ENCODE data around the gene AFAP1.

DNA sequence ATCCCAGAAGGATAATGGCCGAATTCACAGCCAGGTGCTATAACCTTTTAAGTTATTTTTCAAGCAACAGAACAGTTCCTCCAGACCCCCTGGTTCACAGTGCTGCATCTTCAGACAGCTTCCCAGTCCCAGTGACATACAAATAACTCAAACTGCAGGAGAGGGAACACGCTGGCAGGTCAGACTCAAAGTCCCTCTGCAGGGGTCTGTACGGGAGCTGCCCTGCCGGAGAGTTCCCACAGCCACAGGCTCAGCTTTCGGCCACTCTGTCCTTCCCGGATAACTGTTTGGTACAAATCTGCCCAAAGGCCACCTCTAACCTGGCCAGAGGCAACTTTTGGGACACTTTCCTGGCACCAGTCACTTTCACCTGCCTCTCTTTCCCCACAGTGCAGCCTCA is 230.2 kb downstream of the AFAP1 start:
- TF ChIP-seq, protein P1, sequence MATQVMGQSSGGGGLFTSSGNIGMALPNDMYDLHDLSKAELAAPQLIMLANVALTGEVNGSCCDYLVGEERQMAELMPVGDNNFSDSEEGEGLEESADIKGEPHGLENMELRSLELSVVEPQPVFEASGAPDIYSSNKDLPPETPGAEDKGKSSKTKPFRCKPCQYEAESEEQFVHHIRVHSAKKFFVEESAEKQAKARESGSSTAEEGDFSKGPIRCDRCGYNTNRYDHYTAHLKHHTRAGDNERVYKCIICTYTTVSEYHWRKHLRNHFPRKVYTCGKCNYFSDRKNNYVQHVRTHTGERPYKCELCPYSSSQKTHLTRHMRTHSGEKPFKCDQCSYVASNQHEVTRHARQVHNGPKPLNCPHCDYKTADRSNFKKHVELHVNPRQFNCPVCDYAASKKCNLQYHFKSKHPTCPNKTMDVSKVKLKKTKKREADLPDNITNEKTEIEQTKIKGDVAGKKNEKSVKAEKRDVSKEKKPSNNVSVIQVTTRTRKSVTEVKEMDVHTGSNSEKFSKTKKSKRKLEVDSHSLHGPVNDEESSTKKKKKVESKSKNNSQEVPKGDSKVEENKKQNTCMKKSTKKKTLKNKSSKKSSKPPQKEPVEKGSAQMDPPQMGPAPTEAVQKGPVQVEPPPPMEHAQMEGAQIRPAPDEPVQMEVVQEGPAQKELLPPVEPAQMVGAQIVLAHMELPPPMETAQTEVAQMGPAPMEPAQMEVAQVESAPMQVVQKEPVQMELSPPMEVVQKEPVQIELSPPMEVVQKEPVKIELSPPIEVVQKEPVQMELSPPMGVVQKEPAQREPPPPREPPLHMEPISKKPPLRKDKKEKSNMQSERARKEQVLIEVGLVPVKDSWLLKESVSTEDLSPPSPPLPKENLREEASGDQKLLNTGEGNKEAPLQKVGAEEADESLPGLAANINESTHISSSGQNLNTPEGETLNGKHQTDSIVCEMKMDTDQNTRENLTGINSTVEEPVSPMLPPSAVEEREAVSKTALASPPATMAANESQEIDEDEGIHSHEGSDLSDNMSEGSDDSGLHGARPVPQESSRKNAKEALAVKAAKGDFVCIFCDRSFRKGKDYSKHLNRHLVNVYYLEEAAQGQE (IDR thresholded peaks at IDR 0.05; ENCODE audit: low read depth) = no peak
- TF ChIP-seq YY1 (IDR thresholded peaks at IDR 0.05; ENCODE audit: low read depth) (no peak), EP300 (IDR thresholded peaks at IDR 0.05; ENCODE audit: borderline replicate concordance) (no peak), TAF1 (IDR thresholded peaks at IDR 0.05; ENCODE audit: low read depth) (no peak)
